Bladder microvascular endothelial cell (primary cell): ENCODE measurements around the gene CNOT6. TPM values are rescaled to one million over a fixed set of nuclear protein-coding genes. Genes with fewer than 3 reads are reported as not detected.

ENCODE experiments used
- total RNA-seq: library from RNA; depleted of rRNA; stranded (reverse); fragments of >200 nt; gene quantifications from 2 replicates; pipeline ENCODE4 v1.2.3, GENCODE V29; 2014

CNOT6 gene
- 12.0 and 32.7 TPM in 2 replicates for total RNA-seq

DNA sequence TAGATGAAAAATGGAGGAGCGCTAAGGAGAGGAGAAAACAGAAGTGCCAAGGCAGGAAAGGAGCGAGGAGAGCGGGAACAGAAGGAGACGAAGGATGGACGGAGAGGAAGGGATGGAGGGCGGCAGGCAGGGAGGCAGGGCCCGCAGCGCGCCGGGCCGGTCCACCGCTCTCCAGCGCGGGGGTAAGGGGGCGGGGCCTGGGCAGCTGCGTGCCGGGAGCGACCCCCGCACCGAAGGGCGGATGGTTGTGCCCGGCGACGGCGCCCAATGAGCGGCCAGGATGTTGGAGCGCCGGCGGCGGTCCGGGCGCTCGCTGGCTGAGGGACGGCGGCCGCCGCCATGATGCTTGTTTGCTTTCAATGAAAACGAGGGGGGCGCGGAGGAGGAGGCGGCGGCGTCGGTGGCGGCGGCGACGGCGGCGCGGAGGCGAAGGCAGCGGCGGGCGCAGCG, at the start of gene CNOT6:
CNOT6 (plus strand) TSS at position 320 of the 450 bp plus-strand sequence. CDS start 34,898 bp downstream, outside the sequence.

DNA sequence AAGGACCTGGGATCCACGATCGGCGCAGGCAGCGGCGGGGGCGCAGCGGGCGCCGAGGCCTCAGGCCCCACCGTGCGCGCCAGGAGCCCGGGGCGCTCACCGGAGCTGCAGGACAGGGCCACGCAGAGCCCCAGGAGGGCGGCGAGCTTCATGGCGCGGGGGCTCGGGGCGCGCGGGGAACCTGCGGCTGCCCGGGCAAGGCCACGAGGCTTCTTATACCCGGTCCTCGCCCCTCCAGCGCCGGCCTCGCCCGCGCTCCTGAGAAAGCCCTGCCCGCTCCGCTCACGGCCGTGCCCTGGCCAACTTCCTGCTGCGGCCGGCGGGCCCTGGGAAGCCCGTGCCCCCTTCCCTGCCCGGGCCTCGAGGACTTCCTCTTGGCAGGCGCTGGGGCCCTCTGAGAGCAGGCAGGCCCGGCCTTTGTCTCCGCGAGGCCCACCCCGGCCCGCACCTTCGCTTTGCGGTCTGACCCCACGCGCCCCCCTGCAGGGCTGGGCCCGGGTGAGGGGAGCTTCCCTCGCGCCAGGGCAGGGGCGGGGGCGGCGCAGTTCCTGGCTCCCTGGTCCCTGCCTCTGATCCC, 97.2 kb downstream of the CNOT6 start, which contains the start of gene SCGB3A1:
SCGB3A1 (minus strand) TSS at position 189 of the 577 bp plus-strand sequence; CDS start at position 152, 37 bp downstream.

Other genes with a start within 250 kb of the CNOT6 start
- 13.6 and 30.1 TPM in 2 replicates for gene MAPK9, start 202.3 kb upstream of the CNOT6 start, total RNA-seq
- gene GFPT2, start 141.0 kb upstream of the CNOT6 start, total RNA-seq: 0.25 and 0.97 TPM in 2 replicates
- 0.32 TPM in 1 of 2 replicates, not detected in the other for gene SCGB3A1, start 97.1 kb downstream of the CNOT6 start, total RNA-seq
- gene FLT4, start 155.2 kb downstream of the CNOT6 start, total RNA-seq: 78.0 and 431 TPM in 2 replicates
- not detected in 2 replicates for gene OR2Y1, start 245.7 kb downstream of the CNOT6 start, total RNA-seq